GDM1 (cell line): ENCODE results near the gene CLECL1.
"Not testable (repeated sequence)": the region's sequence is repeated elsewhere in the genome, so short reads cannot be mapped to it uniquely, and the experiment has no call there.

Experiments used
- DNase-seq: peaks from one replicate; lab custom pipeline; 2025; lab: John Stamatoyannopoulos, UW

Gene CLECL1

DNA sequence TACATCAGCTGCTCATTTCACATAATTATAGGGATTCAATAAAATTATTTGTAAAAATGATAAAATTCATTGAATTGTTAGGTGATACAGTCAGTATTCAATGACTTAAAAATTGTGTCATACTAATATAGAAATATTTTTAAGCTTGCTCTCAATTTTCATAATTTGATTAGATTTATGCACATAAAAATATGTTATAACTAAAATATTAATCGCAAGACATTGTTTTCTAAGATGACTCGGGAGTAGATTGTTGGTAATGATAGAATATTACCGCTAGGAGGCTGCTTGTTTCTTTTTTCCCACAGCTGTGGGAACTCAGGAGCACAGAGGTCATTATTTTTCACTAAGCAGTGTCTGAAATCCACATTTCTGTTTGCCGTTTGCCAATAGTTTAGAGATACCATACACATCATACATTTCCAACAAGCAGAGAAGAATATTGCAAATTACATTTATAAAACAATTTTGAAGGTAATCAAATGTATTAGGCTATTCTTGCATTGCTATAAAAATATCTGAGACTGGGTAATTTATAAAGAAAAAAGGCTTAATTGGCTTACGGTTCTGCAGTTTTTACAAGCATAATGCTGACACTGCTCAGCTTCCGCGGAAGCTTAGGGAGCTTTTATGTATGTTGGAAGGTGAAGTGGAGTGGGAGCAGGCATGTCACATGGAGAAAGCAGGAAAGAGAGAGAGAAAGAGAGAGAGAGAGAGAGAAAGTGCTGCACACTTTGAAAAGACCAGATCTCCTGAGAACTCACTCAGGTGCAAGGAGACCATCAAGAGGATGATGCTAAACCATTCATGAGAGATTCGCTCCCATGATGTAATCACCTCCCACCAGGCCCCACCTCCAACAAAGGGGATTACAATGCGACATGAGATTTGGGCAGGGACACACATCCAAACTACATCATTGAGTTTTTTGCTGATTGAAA, 18.6 kb upstream of the CLECL1 start:
- no peak for DNase-seq

DNA sequence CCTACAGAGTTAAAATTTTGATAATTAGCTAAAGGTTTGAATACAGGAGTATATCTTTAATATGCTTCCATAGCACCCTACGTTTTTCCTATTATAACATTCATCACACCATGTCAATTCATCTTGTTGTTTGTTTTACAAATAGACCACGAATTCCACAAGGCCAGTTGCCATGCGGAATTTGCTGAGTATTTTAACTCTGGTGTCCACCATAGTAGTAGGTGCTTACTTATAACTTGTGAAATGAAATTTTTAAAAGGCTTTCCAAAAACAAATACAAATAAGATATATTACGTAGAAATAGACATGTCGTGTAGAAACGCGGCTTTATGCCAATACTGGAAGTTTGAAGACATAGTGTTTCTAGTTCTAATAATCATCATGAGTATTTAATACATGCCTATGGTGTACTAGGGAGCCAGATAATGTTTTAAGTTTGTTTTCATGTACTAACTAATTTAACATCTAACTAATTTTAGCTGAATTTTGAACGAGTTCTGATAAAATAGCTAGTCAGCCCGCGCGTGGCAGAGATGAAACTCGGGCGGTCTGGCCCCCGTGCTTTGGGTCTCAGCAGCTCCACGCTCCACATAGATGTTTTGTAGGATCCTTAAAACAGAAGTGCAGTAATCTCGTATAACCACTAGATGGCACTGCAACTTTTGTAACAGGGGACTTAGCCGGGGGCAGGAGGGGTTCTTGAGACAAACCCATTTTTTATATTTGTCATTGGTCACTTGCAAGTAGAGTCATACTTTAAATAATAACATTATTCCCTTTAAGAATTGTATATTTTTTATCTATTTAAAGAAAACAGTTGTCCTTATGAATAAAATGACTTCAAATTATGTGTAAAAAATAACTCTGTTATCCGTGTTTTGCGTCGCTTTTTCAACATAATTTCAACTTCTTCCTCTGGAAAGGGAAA, 17.6 kb upstream of the CLECL1 start:
- DNase-seq: peak; percentile 42

GRCh38 chr12:9749640-9750039, 16.7 kb upstream of the CLECL1 start:
- DNase-seq: no peak

- no peak for DNase-seq
Measured at GRCh38 chr12:9745199-9745598, 12.3 kb upstream of the CLECL1 start.

GRCh38 chr12:9742661-9743060, 9.8 kb upstream of the CLECL1 start:
- DNase-seq: no peak

- no peak for DNase-seq
Measured at GRCh38 chr12:9741726-9742125, 8.8 kb upstream of the CLECL1 start.

DNA sequence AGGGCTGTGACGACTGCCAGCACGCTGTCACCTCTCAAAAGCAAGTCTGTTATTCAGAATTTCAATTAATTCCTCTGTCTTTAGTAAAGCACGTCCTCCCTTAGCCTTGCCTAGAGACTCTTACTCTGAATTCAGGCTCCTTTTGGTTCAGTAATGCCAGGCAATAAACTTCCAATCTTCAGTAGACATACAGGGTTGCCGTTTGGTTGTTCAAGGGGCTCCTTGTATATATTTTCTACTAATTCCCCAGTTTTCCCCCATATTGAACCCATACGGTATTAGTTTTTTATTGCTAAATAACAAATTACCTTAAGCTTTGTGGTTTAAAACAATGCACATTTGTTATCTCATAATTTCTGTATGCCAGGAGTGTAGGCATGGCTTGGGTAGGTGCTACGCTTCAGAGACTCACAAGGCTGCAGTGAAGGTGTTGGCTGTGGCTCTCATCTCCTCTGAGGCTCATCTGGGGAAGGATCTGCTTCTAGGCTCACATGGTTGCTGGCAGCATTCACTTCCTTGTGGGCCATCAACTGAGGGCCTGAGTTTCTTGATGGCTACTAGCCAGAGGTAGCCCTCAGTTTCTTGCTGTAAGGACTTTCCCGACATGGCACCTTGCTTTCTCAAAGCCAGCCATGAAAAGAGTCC, 7.3 kb upstream of the CLECL1 start:
- DNase-seq: no peak

DNA sequence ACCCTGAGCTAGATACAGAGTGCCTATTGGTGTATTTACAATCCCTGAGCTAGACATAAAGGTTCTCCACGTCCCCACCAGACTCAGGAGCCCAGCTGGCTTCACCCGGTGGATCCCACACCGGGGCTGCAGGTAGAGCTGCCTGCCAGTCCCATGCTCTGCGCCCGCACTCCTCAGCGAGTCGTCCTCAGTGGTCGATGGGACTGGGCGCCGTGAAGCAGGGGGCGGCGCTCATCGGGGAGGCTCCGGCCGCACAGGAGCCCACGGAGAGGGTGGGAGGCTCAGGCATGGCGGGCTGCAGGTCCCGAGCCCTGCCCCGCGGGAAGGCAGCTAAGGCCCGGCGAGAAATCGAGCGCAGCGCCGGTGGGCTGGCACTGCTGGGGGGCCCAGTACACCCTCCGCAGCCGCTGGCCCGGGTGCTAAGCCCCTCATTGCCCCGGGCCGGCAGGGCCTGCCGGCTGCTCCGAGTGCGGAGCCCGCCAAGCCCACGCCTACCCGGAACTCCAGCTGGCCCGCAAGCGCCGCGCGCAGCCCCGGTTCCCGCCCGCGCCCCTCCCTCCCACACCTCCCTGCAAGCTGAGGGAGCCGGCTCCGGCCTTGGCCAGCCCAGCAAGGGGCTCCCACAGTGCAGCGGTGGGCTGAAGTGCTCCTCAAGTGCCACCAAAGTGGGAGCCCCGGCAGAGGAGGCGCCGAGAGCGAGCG, 6.7 kb upstream of the CLECL1 start:
- DNase-seq: not testable (repeated sequence)

- not testable (repeated sequence) for DNase-seq
Measured at GRCh38 chr12:9738905-9739304, 6.0 kb upstream of the CLECL1 start.

DNA sequence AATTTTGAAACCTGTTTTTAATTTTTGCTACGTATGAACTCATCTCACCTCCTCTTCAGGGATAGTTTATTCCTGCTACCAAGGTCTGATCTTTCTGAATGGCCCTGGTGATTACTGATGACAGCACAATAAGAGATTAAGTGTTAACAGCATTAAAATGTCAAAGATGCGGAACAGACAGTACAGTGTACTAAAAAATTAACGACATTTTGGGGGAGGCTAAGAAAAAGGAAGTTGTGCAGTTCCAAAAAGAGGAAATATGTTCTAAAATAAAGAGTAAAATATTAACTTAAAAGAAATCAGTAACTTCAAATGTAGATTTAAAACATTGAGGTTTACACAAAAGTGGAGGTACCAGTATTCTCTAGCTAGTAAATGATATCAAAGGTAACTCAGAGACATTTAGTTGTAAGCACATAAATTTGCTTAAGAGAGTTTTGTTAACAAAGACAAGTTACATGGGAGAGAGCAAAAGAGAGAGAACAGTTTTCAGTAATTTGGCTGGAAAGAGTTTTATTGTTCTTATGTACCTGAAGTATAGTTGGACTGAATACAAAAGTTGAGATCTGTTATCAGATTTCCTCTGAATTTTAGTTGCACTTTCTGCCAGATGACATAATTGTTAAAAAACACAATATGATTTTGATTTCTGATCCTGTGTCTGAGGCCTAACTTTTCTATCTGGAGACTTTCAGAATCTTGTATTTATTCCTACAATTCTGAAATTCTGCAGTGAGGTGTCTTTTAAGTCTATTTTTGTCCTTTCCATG, 4.2 kb upstream of the CLECL1 start:
- DNase-seq: peak; percentile 37

DNA sequence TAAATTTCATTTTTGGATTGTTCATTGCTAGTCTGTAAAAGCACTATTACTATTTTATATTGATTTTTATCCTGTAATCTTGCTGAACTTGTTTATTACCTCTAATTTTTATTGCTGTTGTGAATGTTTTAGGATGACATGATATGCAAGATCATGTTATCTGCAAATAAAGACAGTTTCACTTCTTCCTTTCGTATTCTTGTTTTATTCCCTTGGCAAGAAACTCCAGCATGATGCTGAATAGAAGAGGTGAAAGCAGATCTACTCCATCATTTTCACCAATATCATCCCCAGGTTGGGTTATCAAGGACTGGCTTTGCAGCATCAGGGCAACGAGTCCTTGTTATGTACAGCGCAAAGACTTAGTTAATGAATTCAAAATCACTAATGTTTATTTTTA, 2.7 kb upstream of the CLECL1 start:
- DNase-seq: no peak

DNA sequence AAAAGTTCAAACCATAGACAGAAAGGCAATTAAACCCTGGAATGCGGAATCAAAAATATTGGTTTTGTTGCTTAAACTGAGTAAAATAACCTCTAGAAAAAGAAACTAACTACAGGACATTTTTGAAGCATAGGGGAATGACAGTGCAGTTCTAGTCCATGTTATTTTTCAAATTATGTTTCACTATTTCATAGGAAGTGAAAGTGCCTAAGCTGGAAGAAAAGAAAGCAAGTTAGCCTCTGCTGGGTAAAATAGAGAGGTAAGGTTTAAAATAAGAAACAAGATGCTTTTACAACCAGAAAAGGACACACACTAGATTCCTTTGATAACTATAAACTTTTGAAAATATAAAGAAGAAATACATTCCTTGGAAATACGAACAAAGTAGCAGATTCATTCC, 1.1 kb downstream of the CLECL1 start:
- no peak for DNase-seq

DNA sequence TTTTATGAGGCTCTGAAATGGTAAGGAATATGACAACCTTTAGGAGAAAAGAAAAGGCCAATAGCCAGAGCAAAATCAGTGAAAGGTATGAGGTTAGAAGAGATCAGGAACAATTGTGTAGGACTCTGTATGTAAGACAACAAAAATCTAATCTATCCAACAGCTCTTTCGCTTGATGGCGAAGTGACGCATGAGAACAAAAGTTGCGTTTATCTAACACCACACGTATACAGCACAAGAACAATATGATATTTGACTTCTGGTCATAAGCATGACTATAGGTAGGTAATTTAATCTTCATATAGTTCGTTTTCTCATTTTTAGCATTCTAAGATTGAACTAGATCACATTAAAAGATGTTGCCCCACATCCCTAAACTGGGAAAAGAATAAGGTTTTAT, 1.5 kb downstream of the CLECL1 start:
- no peak for DNase-seq

GRCh38 chr12:9730591-9730990, 2.3 kb downstream of the CLECL1 start:
- DNase-seq: no peak

GRCh38 chr12:9730011-9730410, 2.9 kb downstream of the CLECL1 start:
- DNase-seq: no peak

GRCh38 chr12:9729082-9729481, 3.8 kb downstream of the CLECL1 start:
- DNase-seq: no peak

GRCh38 chr12:9727813-9728212, 5.1 kb downstream of the CLECL1 start:
- no peak for DNase-seq

- no peak for DNase-seq
Measured at GRCh38 chr12:9725213-9725870, 7.6 kb downstream of the CLECL1 start.

GRCh38 chr12:9724023-9724422, 8.9 kb downstream of the CLECL1 start:
- DNase-seq: no peak

DNA sequence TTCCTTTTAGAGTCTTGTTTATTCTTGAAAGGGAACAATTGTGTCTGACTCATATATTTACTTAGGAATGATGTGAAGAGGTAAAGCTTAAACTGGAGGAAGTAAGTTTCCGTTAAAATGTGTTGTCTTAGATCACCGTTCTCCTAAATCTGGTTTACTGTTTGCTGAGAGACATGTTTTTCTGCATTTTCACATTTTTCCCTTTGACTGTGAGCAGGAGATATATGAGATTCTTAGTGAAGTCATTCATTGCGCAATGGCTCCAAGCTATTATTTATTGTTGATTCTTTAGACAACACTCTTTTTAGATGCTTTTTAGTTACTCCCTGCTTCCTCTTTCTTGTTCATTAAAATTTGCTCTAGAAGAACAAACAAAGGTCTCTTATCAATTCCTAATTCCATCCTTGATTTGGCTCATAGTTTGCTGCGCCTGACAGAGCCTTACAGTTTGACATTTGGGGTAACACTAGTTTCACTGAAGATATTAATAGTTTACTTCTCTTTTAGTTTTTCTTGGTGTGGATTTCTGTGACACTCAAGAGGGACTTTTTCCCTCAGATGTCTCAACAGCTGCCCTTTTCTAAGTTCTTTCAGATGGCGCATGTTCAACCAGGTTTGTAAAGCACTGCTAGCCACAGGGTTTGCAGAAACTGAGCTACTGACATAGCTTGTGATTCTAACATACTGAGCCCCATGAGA, 11.4 kb downstream of the CLECL1 start:
- no peak for DNase-seq
